Inflammatory macrophage (primary cell): ENCODE measurements around the gene EFNA3.

Experiments
- DNase-seq, 2 donors: peaks; one replicate each; pipeline ENCODE4 v3.0.0-alpha.2; 2020 to 2022
- total RNA-seq, 18 experiments: gene quantifications; one replicate each; lab custom pipeline; 2026; ENCODE audit warnings: mixed read lengths in 6 of 18, inconsistent platforms in 2 of 18; lab: John Stamatoyannopoulos, UW

Gene EFNA3
- total RNA-seq = 0 to 0.53 (median 0.13) reads per million in 18 experiments

DNA sequence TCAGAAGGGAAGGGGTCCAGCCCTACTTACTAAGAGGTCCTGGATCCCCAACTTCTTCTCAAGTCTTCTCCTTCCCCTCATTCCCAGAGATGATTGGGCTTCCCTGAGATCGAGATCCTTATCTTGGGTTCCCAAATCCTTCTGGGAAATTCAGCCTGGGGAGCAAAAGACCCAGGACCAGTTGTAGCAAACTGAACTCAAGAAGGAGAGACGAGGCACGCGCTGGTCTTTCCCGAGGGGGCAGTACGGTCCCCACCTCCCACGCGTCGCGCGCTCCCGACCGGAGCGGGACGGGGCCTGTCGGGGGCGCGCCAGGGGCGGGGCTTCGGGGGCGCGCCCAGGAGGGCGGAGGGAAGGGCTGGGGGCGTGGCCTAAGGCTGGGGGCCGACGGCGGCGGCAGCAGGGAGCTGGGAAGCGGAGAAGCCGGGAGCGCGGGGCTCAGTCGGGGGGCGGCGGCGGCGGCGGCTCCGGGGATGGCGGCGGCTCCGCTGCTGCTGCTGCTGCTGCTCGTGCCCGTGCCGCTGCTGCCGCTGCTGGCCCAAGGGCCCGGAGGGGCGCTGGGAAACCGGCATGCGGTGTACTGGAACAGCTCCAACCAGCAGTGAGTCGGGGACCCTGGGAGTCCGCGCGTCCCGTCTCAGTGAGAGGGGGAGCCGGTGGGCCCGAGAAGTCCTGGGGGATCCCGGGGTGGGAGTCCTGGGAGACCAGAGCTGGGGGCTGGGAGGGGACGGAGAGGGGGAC, at the start of gene EFNA3:
TSS of gene EFNA3 (plus strand) at position 369 of the 741 bp plus-strand sequence. CDS start at position 474, 105 bp downstream.
- peak; percentile 63 to 72 for DNase-seq

- DNase-seq = no peak
Measured at GRCh38 chr1:155029513-155030242, 49.0 kb upstream of the EFNA3 start.

GRCh38 chr1:155030243-155030795, 48.3 kb upstream of the EFNA3 start:
- DNase-seq = no peak

- DNase-seq = no peak
Measured at GRCh38 chr1:155030899-155031298, 47.7 kb upstream of the EFNA3 start.

DNA sequence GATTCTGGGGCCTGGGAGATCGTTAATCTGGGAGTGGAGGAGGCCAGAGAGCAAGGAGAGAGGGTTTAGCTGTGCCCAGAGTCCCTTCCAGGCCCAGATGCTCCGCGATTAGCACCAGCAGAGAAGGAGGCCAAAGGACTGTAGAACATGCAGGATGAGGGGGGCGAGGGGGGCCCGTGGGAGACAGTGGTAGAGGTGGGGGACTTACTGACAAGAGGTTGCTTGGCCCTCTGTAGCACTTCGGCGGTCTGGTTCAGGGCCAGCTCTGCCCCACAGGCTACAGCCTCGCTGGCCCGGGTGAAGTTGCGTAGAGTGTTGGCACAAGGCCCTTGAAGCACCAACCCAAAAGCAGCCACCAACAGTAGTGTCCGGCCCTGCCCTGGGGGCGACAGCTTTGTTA, 45.8 kb upstream of the EFNA3 start:
- no peak for DNase-seq

DNA sequence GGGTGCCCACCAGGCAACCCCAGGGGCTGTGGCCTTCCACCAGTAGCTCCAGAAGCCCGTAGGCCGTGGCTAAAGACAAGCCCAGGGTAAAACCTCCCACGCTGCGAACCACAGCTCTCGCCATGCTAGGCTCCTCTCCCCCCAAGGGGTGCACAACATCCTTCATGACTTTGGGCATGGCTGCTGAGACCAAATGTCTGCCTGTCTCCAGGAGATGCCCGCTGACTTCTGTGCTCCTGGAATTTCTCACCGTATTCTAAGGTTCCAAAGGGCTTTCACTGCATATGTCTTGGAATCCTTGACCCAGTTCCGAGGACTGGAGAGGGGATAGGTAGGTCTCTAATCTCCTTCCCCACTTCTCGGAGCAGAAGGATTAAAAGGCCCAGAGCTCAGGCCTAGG, 45.1 kb upstream of the EFNA3 start, which contains the start of the genes DCST1 and DCST2:
TSS of gene DCST1 (plus strand) at position 301 of the 400 bp plus-strand sequence. CDS start 213 bp downstream, outside the sequence.
TSS of gene DCST2 (minus strand) at position 258 of the 400 bp plus-strand sequence. CDS start at position 178, 80 bp downstream.
- no peak for DNase-seq

- no peak for DNase-seq
Measured at GRCh38 chr1:155034318-155035208, 44.1 kb upstream of the EFNA3 start.

- peak; percentile 51 to 58 for DNase-seq
Measured at GRCh38 chr1:155035936-155036335, 42.7 kb upstream of the EFNA3 start.

- no peak for DNase-seq
Measured at GRCh38 chr1:155037043-155037442, 41.6 kb upstream of the EFNA3 start.

DNA sequence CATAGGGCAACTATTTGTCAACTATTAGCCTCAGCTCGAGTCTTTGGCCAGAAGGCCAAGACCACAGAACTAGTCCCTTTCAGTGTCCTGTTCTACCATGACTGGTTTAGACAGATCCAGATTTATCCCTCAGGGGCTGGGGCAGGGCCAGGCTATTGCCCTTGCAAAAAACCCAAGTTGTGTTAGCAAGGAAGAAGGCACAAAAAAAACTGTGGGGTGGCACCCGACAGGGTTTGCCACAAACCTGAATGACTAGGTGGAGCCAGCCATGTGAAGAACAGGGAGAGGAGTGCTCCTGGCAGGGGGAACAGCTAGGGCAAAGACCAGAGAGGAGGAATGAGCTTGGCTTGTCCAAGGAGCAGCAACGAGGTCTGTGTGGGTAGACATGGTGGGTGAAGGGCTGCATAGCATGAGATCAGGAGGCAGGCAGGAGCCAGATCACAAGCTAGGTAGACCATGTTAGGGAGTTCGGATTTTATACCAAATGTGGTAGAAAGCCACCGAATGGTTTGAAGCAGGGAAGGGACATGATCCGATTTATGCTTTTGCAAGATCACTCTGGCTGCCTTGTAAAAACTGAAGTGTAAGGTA, 40.7 kb upstream of the EFNA3 start:
- DNase-seq = no peak

DNA sequence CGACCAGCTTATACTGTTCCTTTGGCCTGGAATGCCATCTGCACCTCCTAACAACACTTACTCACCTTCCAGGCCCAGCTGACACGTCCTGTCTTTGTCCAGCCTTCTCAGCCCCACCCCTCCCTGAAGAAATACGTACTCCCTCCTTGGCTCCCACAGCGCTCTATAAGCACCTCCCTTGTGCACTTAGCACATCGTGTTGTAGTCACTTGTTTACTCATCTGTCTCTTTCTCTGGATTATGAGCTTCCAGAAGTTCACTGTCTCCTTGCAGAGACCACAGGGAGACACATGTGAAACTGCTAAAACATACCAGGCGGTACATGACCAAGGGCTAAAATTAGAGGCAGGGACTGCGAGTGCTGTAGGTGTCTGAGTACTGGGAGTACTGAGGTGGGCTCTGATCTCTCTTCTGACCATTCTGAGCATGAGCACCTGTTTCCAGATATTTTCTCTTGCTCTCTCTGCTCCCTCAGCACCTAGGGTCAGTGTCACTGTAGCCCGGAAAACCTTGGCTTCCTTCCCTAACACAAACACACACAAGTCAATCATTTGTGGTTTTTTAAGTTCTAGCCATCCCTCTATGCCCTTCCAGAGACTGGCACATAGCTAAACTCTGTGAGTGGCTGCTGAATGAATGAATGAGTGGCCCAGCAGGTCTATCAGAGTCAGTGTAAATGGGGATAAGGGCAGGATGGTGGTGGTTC, 39.9 kb upstream of the EFNA3 start:
- DNase-seq = no peak

DNA sequence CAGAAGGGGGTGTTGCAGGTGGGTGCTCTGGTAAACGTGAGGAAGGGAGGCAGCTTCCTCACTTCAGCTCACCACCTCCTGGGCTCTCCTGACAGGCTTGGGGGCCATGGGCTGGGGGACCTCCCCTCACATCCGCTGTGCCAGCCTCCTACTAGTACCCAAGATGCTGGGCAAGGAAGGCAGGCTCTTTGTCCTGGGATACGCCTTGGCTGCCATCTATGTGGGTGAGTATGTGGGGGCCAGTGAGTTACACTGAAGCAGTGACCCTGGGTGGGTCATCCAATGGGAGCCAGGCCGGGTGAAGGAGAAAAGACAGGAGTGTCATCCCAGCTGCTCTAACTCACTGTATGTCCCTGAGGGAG, 39.3 kb upstream of the EFNA3 start:
- no peak for DNase-seq

DNA sequence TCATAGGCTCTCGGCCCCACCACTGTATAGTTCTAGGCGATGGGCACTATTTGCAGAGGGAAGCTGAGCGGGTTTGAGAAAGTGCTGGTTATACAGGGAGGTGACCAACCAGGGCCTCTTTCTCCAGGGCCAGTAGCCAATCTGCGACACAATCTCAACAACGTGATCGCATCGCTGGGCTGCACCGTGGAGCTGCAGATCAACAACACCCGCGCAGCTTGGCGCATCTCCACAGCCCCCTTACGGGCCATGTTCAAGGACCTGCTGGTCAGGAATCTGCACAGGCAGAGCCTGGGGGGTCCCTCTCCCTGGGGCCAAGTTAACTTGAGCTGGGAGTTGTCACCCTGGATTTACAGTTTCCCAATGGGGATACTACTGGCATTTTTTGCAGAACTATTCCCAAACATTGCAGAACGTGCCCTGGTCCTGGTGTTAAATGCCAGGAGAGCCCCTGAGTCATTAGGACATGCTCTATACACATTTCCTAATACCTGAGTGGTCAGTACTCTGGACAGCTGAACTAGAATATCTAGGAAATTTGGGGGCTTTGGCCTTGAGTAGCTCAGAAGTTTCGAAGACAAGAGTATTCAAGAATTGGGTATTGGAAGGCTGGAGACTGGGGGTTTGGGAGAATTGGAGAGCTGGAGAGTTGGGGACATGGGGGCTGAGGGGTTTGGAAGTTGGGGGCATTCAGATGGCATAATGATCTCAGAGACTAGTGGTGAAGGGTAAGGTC, 38.1 kb upstream of the EFNA3 start:
- no peak for DNase-seq

- no peak for DNase-seq
Measured at GRCh38 chr1:155042789-155043188, 35.8 kb upstream of the EFNA3 start.

GRCh38 chr1:155043301-155043702, 35.3 kb upstream of the EFNA3 start:
- no peak for DNase-seq

DNA sequence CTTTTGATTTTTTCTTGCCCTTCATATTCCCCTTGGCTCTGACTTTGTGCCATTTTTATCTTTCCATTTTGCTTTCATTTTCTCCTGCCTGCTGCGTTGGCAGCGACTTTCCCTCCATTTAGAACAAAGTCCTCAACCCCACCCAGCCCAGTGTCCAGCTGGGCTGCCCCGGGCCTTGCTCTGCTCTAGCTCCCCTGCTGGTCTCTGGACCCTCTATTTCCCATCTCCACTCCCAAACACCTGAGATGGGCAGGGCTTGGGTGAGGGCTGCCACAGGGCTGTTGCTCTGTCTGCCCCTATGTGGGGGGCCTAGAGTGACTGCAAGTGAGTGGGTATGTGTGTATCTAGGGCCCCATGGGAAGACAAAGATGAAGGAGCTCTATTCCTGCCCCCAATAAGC, 34.8 kb upstream of the EFNA3 start:
- DNase-seq = no peak

DNA sequence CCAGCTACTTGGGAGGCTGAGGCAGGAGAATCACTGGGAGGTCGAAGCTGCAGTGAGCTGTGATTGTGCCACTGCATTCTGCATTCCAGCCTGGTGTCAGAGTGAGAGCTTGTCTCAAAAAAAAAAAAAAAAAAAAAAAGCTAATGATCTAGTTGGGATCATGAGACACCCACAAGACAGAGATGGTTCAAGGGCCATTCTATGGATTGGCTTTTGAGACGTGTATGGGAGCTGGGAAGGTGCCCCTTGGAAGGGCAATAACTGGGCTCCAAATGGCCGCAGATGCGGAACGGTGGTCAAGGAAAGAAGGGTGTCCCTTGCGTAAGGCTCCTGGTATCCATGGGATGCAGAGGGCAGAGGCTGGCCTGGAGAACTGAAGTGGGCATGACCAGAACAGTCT, 34.3 kb upstream of the EFNA3 start:
- DNase-seq = no peak

GRCh38 chr1:155044812-155045657, 33.6 kb upstream of the EFNA3 start:
- peak; percentile 91 for DNase-seq

- DNase-seq = no peak
Measured at GRCh38 chr1:155048449-155049334, 29.9 kb upstream of the EFNA3 start.
